Mesodermal cell (in vitro differentiated cells): ENCODE data around the gene OAS3.
"Not testable (repeated sequence)": the region's sequence is repeated elsewhere in the genome, so short reads cannot be mapped to it uniquely, and the experiment has no call there.

Experiments used
- H3K27ac ChIP-seq: 2 replicates; pipeline ENCODE4 v1.7.0; 2013; ENCODE audit warnings: mild to moderate bottlenecking, low read depth, low read length, moderate library complexity; ENCODE audit not compliant: severe bottlenecking
- H3K36me3 ChIP-seq: 2 replicates; pipeline ENCODE4 v1.7.1; 2013; ENCODE audit warnings: mild to moderate bottlenecking, low read length, moderate library complexity; ENCODE audit not compliant: control insufficient read depth, insufficient read depth
- H3K4me1 ChIP-seq: one replicate; pipeline ENCODE4 v1.7.1; 2013; ENCODE audit warnings: mild to moderate bottlenecking, low read length; ENCODE audit not compliant: insufficient read depth, control insufficient read depth, poor library complexity, severe bottlenecking
- H3K4me3 ChIP-seq: 2 replicates; pipeline ENCODE4 v1.7.0; 2013; ENCODE audit warnings: low read length, control low read depth, mild to moderate bottlenecking; ENCODE audit not compliant: insufficient read depth, poor library complexity, severe bottlenecking; ENCODE audit errors: extremely low read depth
- H3K9me3 ChIP-seq: 2 replicates; pipeline ENCODE4 v1.7.1; 2013; ENCODE audit warnings: mild to moderate bottlenecking, low read length, moderate library complexity; ENCODE audit not compliant: control insufficient read depth
- WGBS, 2 experiments: methylation state at CpG; one replicate each; pipeline ENCODE4 v1.1.5; 2013; ENCODE audit warnings: missing lambda C conversion rate in 2 of 2; ENCODE audit not compliant: insufficient coverage in 2 of 2; 5-methylcytosine and 5-hydroxymethylcytosine counted together

OAS3 gene

GRCh38 chr12:112941528-112942335 is 3.5 kb downstream of the OAS3 start:
- Histone ChIP-seq H3K36me3 (no peaks in the 10 kb centered on the region), H3K9me3 (no peaks in the 10 kb centered on the region), H3K4me3 (no peak overlapping the region), H3K4me1 (no peaks in the 10 kb centered on the region), H3K27ac (no peak overlapping the region)
- 94% methylated on average over 9 to 12 of the region's 16 CpGs for WGBS, 2 experiments

GRCh38 chr12:112942572-112942971 is 4.3 kb downstream of the OAS3 start:
- no peak overlapping the region for H3K4me3 ChIP-seq
- no peaks in the 10 kb centered on the region for H3K4me1 ChIP-seq
- H3K9me3 ChIP-seq = no peaks in the 10 kb centered on the region
- H3K27ac ChIP-seq = no peak overlapping the region
- H3K36me3 ChIP-seq = no peaks in the 10 kb centered on the region
- 100% methylated on average over 1 of the region's 1 CpG; no CpG with 5 or more reads in 1 of the 2 experiments for WGBS, 2 experiments

- H3K4me1 ChIP-seq = no peaks in the 10 kb centered on the region
- 84 to 93% methylated on average over 9 to 13 of the region's 15 CpGs for WGBS, 2 experiments
- no peaks in the 10 kb centered on the region for H3K9me3 ChIP-seq
- no peak overlapping the region for H3K27ac ChIP-seq
- no peaks in the 10 kb centered on the region for H3K36me3 ChIP-seq
- no peak overlapping the region for H3K4me3 ChIP-seq
Measured at GRCh38 chr12:112944024-112944690, 5.9 kb downstream of the OAS3 start.

- H3K36me3 ChIP-seq = no peaks in the 10 kb centered on the region
- H3K27ac ChIP-seq = no peak overlapping the region
- WGBS, 2 experiments = 90 to 98% methylated on average over 4 of the region's 4 CpGs
- no peak overlapping the region for H3K4me3 ChIP-seq
- no peaks in the 10 kb centered on the region for H3K4me1 ChIP-seq
- no peaks in the 10 kb centered on the region for H3K9me3 ChIP-seq
Measured at GRCh38 chr12:112945515-112945914, 7.2 kb downstream of the OAS3 start.

- H3K4me3 ChIP-seq = no peak overlapping the region
- WGBS, 2 experiments = 75 to 94% methylated on average over 10 to 12 of the region's 14 CpGs
- no peaks in the 10 kb centered on the region for H3K4me1 ChIP-seq
- H3K9me3 ChIP-seq = no peaks in the 10 kb centered on the region
- H3K27ac ChIP-seq = no peak overlapping the region
- H3K36me3 ChIP-seq = no peaks in the 10 kb centered on the region
Measured at GRCh38 chr12:112946236-112947000, 8.1 kb downstream of the OAS3 start.

- 0% methylated on average over 1 of the region's 1 CpG; no CpG with 5 or more reads in 1 of the 2 experiments for WGBS, 2 experiments
- Histone ChIP-seq H3K4me1 (no peaks in the 10 kb centered on the region), H3K36me3 (no peaks in the 10 kb centered on the region), H3K9me3 (no peaks in the 10 kb centered on the region), H3K4me3 (no peak overlapping the region), H3K27ac (no peak overlapping the region)
Measured at GRCh38 chr12:112947314-112947713, 9.0 kb downstream of the OAS3 start.

- WGBS, 2 experiments = 91 to 94% methylated on average over 5 of the region's 5 CpGs
- Histone ChIP-seq H3K4me3 (no peak overlapping the region), H3K27ac (no peak overlapping the region), H3K36me3 (no peaks in the 10 kb centered on the region), H3K9me3 (no peaks in the 10 kb centered on the region), H3K4me1 (no peaks in the 10 kb centered on the region)
Measured at GRCh38 chr12:112947761-112948160, 9.5 kb downstream of the OAS3 start.

- Histone ChIP-seq H3K36me3 (no peaks in the 10 kb centered on the region), H3K9me3 (no peaks in the 10 kb centered on the region), H3K4me1 (no peaks in the 10 kb centered on the region), H3K4me3 (no peak overlapping the region), H3K27ac (no peak overlapping the region)
- WGBS, 2 experiments = 89 to 95% methylated on average over 7 of the region's 7 CpGs
Measured at GRCh38 chr12:112948806-112949205, 10.5 kb downstream of the OAS3 start.

- Histone ChIP-seq H3K9me3 (no peaks in the 10 kb centered on the region), H3K4me1 (no peaks in the 10 kb centered on the region), H3K36me3 (no peaks in the 10 kb centered on the region), H3K27ac (no peak overlapping the region), H3K4me3 (no peak overlapping the region)
- 89 to 93% methylated on average over 9 to 11 of the region's 11 CpGs for WGBS, 2 experiments
Measured at GRCh38 chr12:112950701-112951100, 12.4 kb downstream of the OAS3 start.

GRCh38 chr12:112957125-112957524 is 18.9 kb downstream of the OAS3 start:
- not testable (repeated sequence) for H3K4me1 ChIP-seq, H3K36me3 ChIP-seq, H3K9me3 ChIP-seq, H3K27ac ChIP-seq, H3K4me3 ChIP-seq
- 100% methylated on average over 3 of the region's 4 CpGs; no CpG with 5 or more reads in 1 of the 2 experiments for WGBS, 2 experiments
